K562 (cell line): ENCODE results near the gene PPOX. TPM values are rescaled to one million over a fixed set of nuclear protein-coding genes. Genes with fewer than 3 reads are reported as not detected.

Experiments used
- ATAC-seq: fragments of 200-7000 bp; cut with Tn5 transposase; 3 replicates; pipeline ENCODE4 v1.9.1; 2020; ENCODE audit warnings: moderate library complexity
- BruUV-seq: library from RNA; stranded (reverse); fragments of 400-500 nt; replicated peaks from 2 replicates; lab custom pipeline; 2021; lab: Mats Ljungman, UMichigan
- CTCF ChIA-PET: fragments of 300-600 bp; formaldehyde crosslinking; extraction: SDS; loops from one replicate; lab custom pipeline; 2021; ENCODE audit warnings: low intra/inter-chr PET ratio; lab: Yijun Ruan, JAX
- POLR2A ChIA-PET: fragments of 300-600, 350-650 bp; sonication (Branson Sonifier 250); formaldehyde crosslinking; extraction: SDS; loops from one replicate; lab custom pipeline; 2021; ENCODE audit warnings: antibody characterized with exemption, inconsistent platforms; lab: Yijun Ruan, JAX
- DNase-seq, 4 experiments: peaks; one replicate each; pipeline versions ENCODE4 v3.0.0 to v3.0.0-alpha.2; 2011 to 2018; ENCODE audit warnings: low spot score in 3 of 4, mixed read lengths in 3 of 4; ENCODE audit errors: extremely low read depth in 1 of 4
- FAIRE-seq: peaks from 2 replicates; lab custom pipeline; 2011; peaks lifted over from hg19 to GRCh38; lab: Jason Lieb, UNC
- H2AFZ ChIP-seq: 2 replicates; pipeline ENCODE4 v1.6.0; 2011; ENCODE audit warnings: low read depth, low read length, control low read depth, inconsistent platforms
- H3K27ac ChIP-seq: fragments of 200-600 bp; 3 replicates; pipeline ENCODE4 v1.8.0; 2011; ENCODE audit warnings: low read depth, mild to moderate bottlenecking, control low read depth, inconsistent platforms, low read length, moderate library complexity, mixed read lengths; ENCODE audit errors: extremely low read depth
- H3K27me3 ChIP-seq, 2 experiments: fragments of 300-600 bp in 1 of 2; 2 replicates in 1 of 2; 3 replicates in 1 of 2; pipeline versions ENCODE4 v1.6.0 to v1.8.0; 2011; ENCODE audit warnings: inconsistent platforms in 2 of 2, low read length in 2 of 2, mild to moderate bottlenecking in 1 of 2, mixed read lengths in 1 of 2, moderate library complexity in 1 of 2; ENCODE audit not compliant: control insufficient read depth in 2 of 2, insufficient read depth in 2 of 2
- H3K36me3 ChIP-seq: fragments of 300-600 bp; 3 replicates; pipeline ENCODE4 v1.8.0; 2011; ENCODE audit warnings: mild to moderate bottlenecking, low read length, inconsistent platforms; ENCODE audit not compliant: control insufficient read depth, insufficient read depth
- H3K4me1 ChIP-seq, 2 experiments: fragments of 200-600 bp in 1 of 2; replicated peaks in 1 of 2; 2 replicates in 1 of 2; 3 replicates in 1 of 2; pipeline versions ENCODE4 v1.5.1 to v1.8.0; 2011; ENCODE audit warnings: inconsistent platforms in 2 of 2, low read length in 2 of 2, mild to moderate bottlenecking in 1 of 2, mixed read lengths in 1 of 2, moderate library complexity in 1 of 2; ENCODE audit not compliant: control insufficient read depth in 2 of 2, insufficient read depth in 2 of 2
- H3K4me2 ChIP-seq: 2 replicates; pipeline ENCODE4 v1.6.1; 2011; ENCODE audit warnings: low read length, control low read depth, inconsistent platforms, mixed read lengths; ENCODE audit not compliant: insufficient read depth
- H3K4me3 ChIP-seq: fragments of 200-600 bp; sonication (generic), shearing (Covaris generic); 2 replicates; pipeline ENCODE4 v1.5.1; 2016; ENCODE audit warnings: control low read depth, inconsistent platforms
- H3K79me2 ChIP-seq: fragments of 200-600 bp; 3 replicates; pipeline ENCODE4 v1.8.0; 2011; ENCODE audit warnings: low read length, inconsistent platforms; ENCODE audit not compliant: control insufficient read depth, insufficient read depth
- H3K9ac ChIP-seq, 2 experiments: 2 replicates each; pipeline versions ENCODE4 v1.6.0 to v1.6.1; 2011; ENCODE audit warnings: low read depth in 2 of 2, low read length in 2 of 2, control low read depth in 1 of 2, inconsistent platforms in 1 of 2, mild to moderate bottlenecking in 1 of 2, mixed read lengths in 1 of 2; ENCODE audit not compliant: insufficient read depth in 1 of 2
- H3K9me1 ChIP-seq: one replicate; pipeline ENCODE4 v1.6.0; 2011; ENCODE audit warnings: inconsistent platforms, mild to moderate bottlenecking, low read length, moderate library complexity; ENCODE audit not compliant: control insufficient read depth, insufficient read depth
- H3K9me3 ChIP-seq: replicated peaks from 2 replicates; pipeline ENCODE4 v1.5.1; 2011; ENCODE audit warnings: low read depth, low read length, inconsistent platforms; ENCODE audit not compliant: control insufficient read depth, insufficient read depth
- H4K20me1 ChIP-seq: replicated peaks from 2 replicates; pipeline ENCODE4 v1.6.1; 2011; ENCODE audit warnings: low read length, inconsistent platforms, mixed read lengths; ENCODE audit not compliant: control insufficient read depth, insufficient read depth
- NR2C2 ChIP-seq, 2 experiments: fragments of 200-800 bp in 1 of 2; sonication (Bioruptor generic) in 1 of 2; sonication (generic) in 1 of 2; formaldehyde crosslinking in 1 of 2; IDR thresholded peaks; 2 replicates each; pipeline versions ENCODE4 v1.6.1 to v1.8.0; 2016 to 2022; ENCODE audit warnings: mild to moderate bottlenecking in 1 of 2, missing compliant biosample characterization in 1 of 2, missing genetic modification characterization in 1 of 2, missing genetic modification reagents in 1 of 2
- RERE ChIP-seq: sonication (generic); formaldehyde crosslinking; IDR thresholded peaks from 2 replicates; pipeline ENCODE4 v1.8.0; 2023; ENCODE audit warnings: missing genetic modification reagents, mild to moderate bottlenecking, borderline replicate concordance
- WGBS: fragments of 100-300 bp; shearing (Covaris generic); methylation state at CpG from one replicate; pipeline ENCODE4 v1.1.6; 2016; ENCODE audit warnings: low coverage, mixed read lengths; ENCODE audit not compliant: insufficient coverage; ENCODE audit errors: missing lambda C conversion rate; 5-methylcytosine and 5-hydroxymethylcytosine counted together
- in situ Hi-C: fragments of 300-500 bp; cut with MboI; formaldehyde crosslinking; loops from 4 replicates; pipeline ENCODE4 v1.15.0; 2018; ENCODE audit warnings: inconsistent platforms, mixed read lengths
- intact Hi-C: fragments of 100-400 bp; cut with micrococcal nuclease; formaldehyde crosslinking; loops from 2 replicates; pipeline ENCODE4 v1.14.2; 2022
- polyA plus RNA-seq, 8 experiments: library from polyadenylated mRNA; depleted of rRNA in 4 of 8; stranded (reverse) in 5 of 8; unstranded in 3 of 8; fragments of >200 nt; fragmentation: Nextera tagmentation in 2 of 8; fragmentation: Illumina TruSeq in 1 of 8; extraction: Ambion mirVana in 2 of 8; extraction: Trizol in 1 of 8; gene quantifications; 2 replicates each; pipeline versions ENCODE4 v1.2.1 to v1.2.3, GENCODE V29; 2011 to 2014; ENCODE audit warnings: inconsistent platforms in 1 of 8, missing spikeins in 1 of 8
- total RNA-seq, 7 experiments: library from RNA; depleted of rRNA in 6 of 7; stranded (reverse); fragments of >200 nt in 6 of 7; fragmentation: Illumina TruSeq in 2 of 7; extraction: Trizol in 2 of 7; gene quantifications; 2 replicates each; pipeline versions ENCODE4 v1.2.1 to v1.2.3, GENCODE V29; 2011 to 2021; ENCODE audit warnings: low replicate concordance in 1 of 7
- TF ChIP-seq, protein P1 (sequence below), 3 experiments: fragments of 200-800 bp in 1 of 3; fragments of 250-450 bp in 1 of 3; fragments of 450-650 bp in 1 of 3; sonication (Bioruptor Pico) in 1 of 3; sonication (Bioruptor generic) in 1 of 3; formaldehyde crosslinking in 1 of 3; IDR thresholded peaks; 2 replicates each; pipeline versions ENCODE4 v1.6.1 to v1.8.0; 2016 to 2022; ENCODE audit warnings: mild to moderate bottlenecking in 2 of 3, missing genetic modification characterization in 2 of 3, missing compliant biosample characterization in 1 of 3, moderate library complexity in 1 of 3
- TF ChIP-seq, protein P2 (sequence below), 2 experiments: fragments of 200-800 bp in 1 of 2; sonication (Bioruptor generic) in 1 of 2; sonication (generic) in 1 of 2; formaldehyde crosslinking in 1 of 2; IDR thresholded peaks in 1 of 2; conservative IDR thresholded peaks in 1 of 2; 2 replicates each; pipeline versions ENCODE4 v1.5.0 to v1.6.1; 2016 to 2020; ENCODE audit warnings: missing compliant biosample characterization in 1 of 2, missing genetic modification characterization in 1 of 2, missing genetic modification reagents in 1 of 2

Gene PPOX
- total and polyA plus RNA-seq, 9 of the 15 experiments (the other 6 are each of a cell fraction or from before 2014, with no cell fraction given), result 17.0 to 57.1 (median 38.9) TPM

GRCh38 chr1:161177112-161177935 lies 11.1 kb downstream of the PPOX start, which contains the start of gene B4GALT3 (continued):
- TF ChIP-seq RERE (CRISPR knock-in tag), result no peak

DNA sequence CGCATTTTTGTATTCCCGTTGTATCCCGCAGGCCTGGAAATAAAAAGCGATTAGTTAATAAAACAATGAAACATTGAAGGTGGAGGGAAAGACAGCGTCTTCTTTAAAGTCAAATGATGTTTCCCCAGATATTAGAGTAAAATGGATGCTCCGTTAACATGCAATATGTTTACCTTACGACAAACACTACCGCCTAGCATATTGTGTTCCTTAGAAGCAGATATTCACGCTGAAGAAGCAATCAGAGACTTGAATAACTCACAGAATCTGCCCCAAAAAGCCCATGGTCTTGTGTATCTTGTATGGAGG lies 11.7 kb downstream of the PPOX start:
- no peaks in the 10 kb centered on the region for H3K27me3 ChIP-seq
- H3K36me3 ChIP-seq, result peaks cover 34% of the 10 kb centered on the region
- DNase-seq (no peak), FAIRE-seq (no peak), ATAC-seq (peak; percentile 1; the same call in 2 of the 3 replicates)
- in situ Hi-C loops, result no loop called here
- ChIA-PET CTCF (interaction anchor here (0.7 to 1.7 kb wide), 3 partner anchors 106 to 203 kb away, joined by 3 to 4 read pairs (median 3); no protein-coding TSS in a partner anchor), POLR2A (interaction anchor here (0.7 to 2.3 kb wide), 6 partner anchors 8 to 68 kb away, joined by 3 to 33 read pairs (median 3); partner anchors contain the start of gene PPOX)
- peak overlapping the region; percentile 87 to 96; a peak in 3 of 4 replicates for H3K9ac ChIP-seq
- H2AFZ ChIP-seq, result peak overlapping the region; percentile 98
- peaks cover 26% of the 10 kb centered on the region for H3K79me2 ChIP-seq
- WGBS, result 15% methylated on average over 9 of the region's 9 CpGs
- peak overlapping the region; percentile 90 for H3K4me3 ChIP-seq
- H4K20me1 ChIP-seq, result no peaks in the 10 kb centered on the region
- intact Hi-C loops, result loop anchor here (1.0 to 10.0 kb wide), 6 partner anchors 12 to 343 kb away; partner anchors contain the start of genes PPOX and USP21
- H3K4me1 ChIP-seq, result peaks cover 27 to 42% of the 10 kb centered on the region in 2 experiments; a peak in 4 of 5 replicates
- peak overlapping the region; percentile 99 for H3K4me2 ChIP-seq
- no TSS peak for BruUV-seq
- H3K9me1 ChIP-seq, result no peaks in the 10 kb centered on the region
- H3K27ac ChIP-seq, result peak overlapping the region; percentile 96
- H3K9me3 ChIP-seq, result no peaks in the 10 kb centered on the region
- TF ChIP-seq, protein P1, sequence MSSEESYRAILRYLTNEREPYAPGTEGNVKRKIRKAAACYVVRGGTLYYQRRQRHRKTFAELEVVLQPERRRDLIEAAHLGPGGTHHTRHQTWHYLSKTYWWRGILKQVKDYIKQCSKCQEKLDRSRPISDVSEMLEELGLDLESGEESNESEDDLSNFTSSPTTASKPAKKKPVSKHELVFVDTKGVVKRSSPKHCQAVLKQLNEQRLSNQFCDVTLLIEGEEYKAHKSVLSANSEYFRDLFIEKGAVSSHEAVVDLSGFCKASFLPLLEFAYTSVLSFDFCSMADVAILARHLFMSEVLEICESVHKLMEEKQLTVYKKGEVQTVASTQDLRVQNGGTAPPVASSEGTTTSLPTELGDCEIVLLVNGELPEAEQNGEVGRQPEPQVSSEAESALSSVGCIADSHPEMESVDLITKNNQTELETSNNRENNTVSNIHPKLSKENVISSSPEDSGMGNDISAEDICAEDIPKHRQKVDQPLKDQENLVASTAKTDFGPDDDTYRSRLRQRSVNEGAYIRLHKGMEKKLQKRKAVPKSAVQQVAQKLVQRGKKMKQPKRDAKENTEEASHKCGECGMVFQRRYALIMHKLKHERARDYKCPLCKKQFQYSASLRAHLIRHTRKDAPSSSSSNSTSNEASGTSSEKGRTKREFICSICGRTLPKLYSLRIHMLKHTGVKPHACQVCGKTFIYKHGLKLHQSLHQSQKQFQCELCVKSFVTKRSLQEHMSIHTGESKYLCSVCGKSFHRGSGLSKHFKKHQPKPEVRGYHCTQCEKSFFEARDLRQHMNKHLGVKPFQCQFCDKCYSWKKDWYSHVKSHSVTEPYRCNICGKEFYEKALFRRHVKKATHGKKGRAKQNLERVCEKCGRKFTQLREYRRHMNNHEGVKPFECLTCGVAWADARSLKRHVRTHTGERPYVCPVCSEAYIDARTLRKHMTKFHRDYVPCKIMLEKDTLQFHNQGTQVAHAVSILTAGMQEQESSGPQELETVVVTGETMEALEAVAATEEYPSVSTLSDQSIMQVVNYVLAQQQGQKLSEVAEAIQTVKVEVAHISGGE (CRISPR knock-in tag; IDR thresholded peaks at IDR 0.05), result peak in 1 of 3 experiments; percentile 18; a peak in 2 of 6 replicates
- TF ChIP-seq, protein P2, sequence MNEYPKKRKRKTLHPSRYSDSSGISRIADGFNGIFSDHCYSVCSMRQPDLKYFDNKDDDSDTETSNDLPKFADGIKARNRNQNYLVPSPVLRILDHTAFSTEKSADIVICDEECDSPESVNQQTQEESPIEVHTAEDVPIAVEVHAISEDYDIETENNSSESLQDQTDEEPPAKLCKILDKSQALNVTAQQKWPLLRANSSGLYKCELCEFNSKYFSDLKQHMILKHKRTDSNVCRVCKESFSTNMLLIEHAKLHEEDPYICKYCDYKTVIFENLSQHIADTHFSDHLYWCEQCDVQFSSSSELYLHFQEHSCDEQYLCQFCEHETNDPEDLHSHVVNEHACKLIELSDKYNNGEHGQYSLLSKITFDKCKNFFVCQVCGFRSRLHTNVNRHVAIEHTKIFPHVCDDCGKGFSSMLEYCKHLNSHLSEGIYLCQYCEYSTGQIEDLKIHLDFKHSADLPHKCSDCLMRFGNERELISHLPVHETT (CRISPR knock-in tag; conservative IDR thresholded peaks at IDR 0.05 in 1 of 2, IDR thresholded peaks at IDR 0.05 in 1 of 2), result 0 out of 4 replicates have a peak, but pooled peaks of 1 of the 2 experiments have one; percentile 7
- TF ChIP-seq NR2C2 (CRISPR knock-in tag; IDR thresholded peaks at IDR 0.05) (no peak), NR2C2 (tag; IDR thresholded peaks at IDR 0.05) (peak; percentile 58; the same call in 1 of the 2 replicates)
